DND-41 (cell line): Measurements from ENCODE around the gene ZNF76.

Experiments
- ATAC-seq: fragments of 200-7000 bp; cut with Tn5 transposase; 3 replicates; pipeline ENCODE4 v1.9.1; 2021; ENCODE audit warnings: low read depth; ENCODE audit not compliant: insufficient read depth
- DNase-seq: peaks from one replicate; pipeline ENCODE4 v3.0.0-alpha.2; 2020
- H2AFZ ChIP-seq: 2 replicates; pipeline ENCODE4 v1.6.0; 2012; ENCODE audit warnings: low read depth, low read length
- H3K27ac ChIP-seq: 2 replicates; pipeline ENCODE4 v1.5.1; 2012; ENCODE audit warnings: low read length, inconsistent platforms
- H3K27me3 ChIP-seq: fragments of 200-600 bp; sonication (generic); 2 replicates; pipeline ENCODE4 v1.6.0; 2012; ENCODE audit warnings: low read length, mild to moderate bottlenecking, inconsistent platforms; ENCODE audit not compliant: insufficient read depth, poor library complexity
- H3K36me3 ChIP-seq: 2 replicates; pipeline ENCODE4 v1.5.1; 2012; ENCODE audit warnings: low read length, inconsistent platforms; ENCODE audit not compliant: insufficient read depth
- H3K4me1 ChIP-seq: 2 replicates; pipeline ENCODE4 v1.5.1; 2012; ENCODE audit warnings: mild to moderate bottlenecking, low read length; ENCODE audit not compliant: insufficient read depth
- H3K4me2 ChIP-seq: 2 replicates; pipeline ENCODE4 v1.6.0; 2012; ENCODE audit warnings: mild to moderate bottlenecking, moderate library complexity, low read length, inconsistent platforms; ENCODE audit not compliant: insufficient read depth
- H3K4me3 ChIP-seq, 2 experiments: fragments of 200-600 bp in 1 of 2; shearing (Covaris generic) in 1 of 2; 2 replicates each; pipeline ENCODE4 v1.5.1; 2012 to 2016; ENCODE audit warnings: inconsistent platforms in 2 of 2, low read length in 2 of 2, mild to moderate bottlenecking in 2 of 2, low read depth in 1 of 2, moderate library complexity in 1 of 2
- H3K79me2 ChIP-seq: 2 replicates; pipeline ENCODE4 v1.6.0; 2012; ENCODE audit warnings: low read length, inconsistent platforms; ENCODE audit not compliant: insufficient read depth
- H3K9ac ChIP-seq: 2 replicates; pipeline ENCODE4 v1.6.0; 2012; ENCODE audit warnings: low read depth, mild to moderate bottlenecking, inconsistent platforms, low read length, moderate library complexity
- H3K9me3 ChIP-seq: 2 replicates; pipeline ENCODE4 v1.5.1; 2012; ENCODE audit warnings: low read length, moderate library complexity, mild to moderate bottlenecking, inconsistent platforms; ENCODE audit not compliant: insufficient read depth, severe bottlenecking
- H4K20me1 ChIP-seq: 2 replicates; pipeline ENCODE4 v1.6.0; 2012; ENCODE audit warnings: low read length; ENCODE audit not compliant: insufficient read depth
- EZH2 ChIP-seq: IDR thresholded peaks from 3 replicates; pipeline ENCODE4 v1.6.1; 2012; ENCODE audit warnings: borderline replicate concordance, low read depth, mild to moderate bottlenecking, moderate library complexity, low read length, inconsistent platforms; ENCODE audit not compliant: severe bottlenecking
- TF ChIP-seq, protein P1 (sequence below): IDR thresholded peaks from 2 replicates; pipeline ENCODE4 v1.5.1; 2012; ENCODE audit warnings: borderline replicate concordance, low read length, moderate library complexity, mild to moderate bottlenecking; ENCODE audit not compliant: poor library complexity, severe bottlenecking; ENCODE audit errors: extremely low read depth

The ZNF76 gene

GRCh38 chr6:35318196-35319171, 58.9 kb downstream of the ZNF76 start:
- no peak overlapping the region for H3K9ac ChIP-seq
- no peaks in the 10 kb centered on the region for H3K4me1 ChIP-seq
- H3K4me3 ChIP-seq: no peak overlapping the region
- no peak overlapping the region for H2AFZ ChIP-seq
- no peak for DNase-seq
- H3K4me2 ChIP-seq: no peak overlapping the region
- TF ChIP-seq EZH2: no peak
- TF ChIP-seq, protein P1, sequence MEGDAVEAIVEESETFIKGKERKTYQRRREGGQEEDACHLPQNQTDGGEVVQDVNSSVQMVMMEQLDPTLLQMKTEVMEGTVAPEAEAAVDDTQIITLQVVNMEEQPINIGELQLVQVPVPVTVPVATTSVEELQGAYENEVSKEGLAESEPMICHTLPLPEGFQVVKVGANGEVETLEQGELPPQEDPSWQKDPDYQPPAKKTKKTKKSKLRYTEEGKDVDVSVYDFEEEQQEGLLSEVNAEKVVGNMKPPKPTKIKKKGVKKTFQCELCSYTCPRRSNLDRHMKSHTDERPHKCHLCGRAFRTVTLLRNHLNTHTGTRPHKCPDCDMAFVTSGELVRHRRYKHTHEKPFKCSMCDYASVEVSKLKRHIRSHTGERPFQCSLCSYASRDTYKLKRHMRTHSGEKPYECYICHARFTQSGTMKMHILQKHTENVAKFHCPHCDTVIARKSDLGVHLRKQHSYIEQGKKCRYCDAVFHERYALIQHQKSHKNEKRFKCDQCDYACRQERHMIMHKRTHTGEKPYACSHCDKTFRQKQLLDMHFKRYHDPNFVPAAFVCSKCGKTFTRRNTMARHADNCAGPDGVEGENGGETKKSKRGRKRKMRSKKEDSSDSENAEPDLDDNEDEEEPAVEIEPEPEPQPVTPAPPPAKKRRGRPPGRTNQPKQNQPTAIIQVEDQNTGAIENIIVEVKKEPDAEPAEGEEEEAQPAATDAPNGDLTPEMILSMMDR: no peak
- H3K9me3 ChIP-seq: no peaks in the 10 kb centered on the region
- peaks cover 76% of the 10 kb centered on the region for H3K36me3 ChIP-seq
- H3K79me2 ChIP-seq: no peaks in the 10 kb centered on the region
- no peaks in the 10 kb centered on the region for H3K27me3 ChIP-seq
- ATAC-seq: 0 out of 3 replicates have a peak, but pooled peaks have one; percentile 35
- peaks cover 6% of the 10 kb centered on the region; the same call in 1 of the 2 replicates for H4K20me1 ChIP-seq
- H3K27ac ChIP-seq: no peak overlapping the region

DNA sequence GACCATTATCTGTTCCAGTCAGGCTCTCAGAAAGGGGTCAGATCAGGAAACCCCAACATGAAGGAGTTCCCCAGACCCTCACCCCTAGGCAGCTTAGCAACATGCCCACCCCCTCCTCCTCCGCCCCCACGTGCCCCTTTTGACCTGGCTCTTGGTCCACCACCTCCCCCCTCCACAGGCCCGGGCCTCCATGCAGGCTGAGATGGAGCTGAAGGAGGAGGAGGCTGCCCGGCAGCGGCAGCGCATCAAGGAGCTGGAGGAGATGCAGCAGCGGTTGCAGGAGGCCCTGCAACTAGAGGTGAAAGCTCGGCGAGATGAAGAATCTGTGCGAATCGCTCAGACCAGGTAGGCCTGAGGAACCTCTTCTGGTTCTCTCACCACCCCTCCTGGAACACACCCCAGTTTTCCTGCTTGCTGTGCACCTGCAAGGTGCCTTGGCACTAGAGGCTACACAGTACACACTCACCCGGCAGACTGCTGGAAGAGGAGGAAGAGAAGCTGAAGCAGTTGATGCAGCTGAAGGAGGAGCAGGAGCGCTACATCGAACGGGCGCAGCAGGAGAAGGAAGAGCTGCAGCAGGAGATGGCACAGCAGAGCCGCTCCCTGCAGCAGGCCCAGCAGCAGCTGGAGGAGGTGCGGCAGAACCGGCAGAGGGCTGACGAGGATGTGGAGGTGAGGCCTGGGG, 60.0 kb downstream of the ZNF76 start:
- Histone ChIP-seq H3K4me2 (no peak overlapping the region), H3K27me3 (no peaks in the 10 kb centered on the region), H2AFZ (no peak overlapping the region), H3K27ac (no peak overlapping the region), H3K4me3 (no peak overlapping the region), H4K20me1 (peaks cover 6% of the 10 kb centered on the region; the same call in 1 of the 2 replicates), H3K9me3 (no peaks in the 10 kb centered on the region), H3K4me1 (no peaks in the 10 kb centered on the region), H3K36me3 (peaks cover 78% of the 10 kb centered on the region), H3K9ac (no peak overlapping the region), H3K79me2 (no peaks in the 10 kb centered on the region)
- DNase-seq (no peak), ATAC-seq (no peak)
- no peak for TF ChIP-seq EZH2
- TF ChIP-seq, protein P1: no peak

DNA sequence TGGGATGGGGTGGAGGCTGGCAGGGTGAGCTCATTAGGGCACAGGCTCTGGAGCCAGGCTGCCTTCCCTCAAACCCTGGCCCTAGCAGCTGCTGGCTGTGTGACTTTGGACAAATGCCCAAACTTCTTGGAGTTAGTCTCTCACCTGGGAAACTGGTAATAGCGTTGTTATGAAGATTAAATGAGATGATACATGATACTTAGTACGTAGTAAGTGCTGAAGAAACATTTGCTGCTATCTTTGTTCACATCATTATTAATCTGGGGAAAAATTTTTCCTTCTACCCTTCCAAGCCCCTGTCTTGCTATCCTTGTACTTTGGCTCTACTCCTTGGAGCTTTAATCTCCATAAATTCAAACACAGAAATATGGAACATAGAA, 60.5 kb downstream of the ZNF76 start:
- ATAC-seq (no peak), DNase-seq (no peak)
- H3K27ac ChIP-seq: no peak overlapping the region
- no peak for TF ChIP-seq EZH2
- TF ChIP-seq, protein P1: no peak
- peaks cover 6% of the 10 kb centered on the region; the same call in 1 of the 2 replicates for H4K20me1 ChIP-seq
- no peak overlapping the region for H3K9ac ChIP-seq
- no peak overlapping the region for H3K4me2 ChIP-seq
- no peaks in the 10 kb centered on the region for H3K79me2 ChIP-seq
- H2AFZ ChIP-seq: no peak overlapping the region
- peaks cover 80% of the 10 kb centered on the region for H3K36me3 ChIP-seq
- no peaks in the 10 kb centered on the region for H3K9me3 ChIP-seq
- no peaks in the 10 kb centered on the region for H3K27me3 ChIP-seq
- H3K4me3 ChIP-seq: no peak overlapping the region
- no peaks in the 10 kb centered on the region for H3K4me1 ChIP-seq
